ENCODE measurements around the gene RPS6KA6.

The RPS6KA6 gene

GRCh38 chrX:84187533-84188319 is at the start of gene RPS6KA6:
Gene RPS6KA6, minus strand, starts transcription at chrX:84188199. Its CDS starts 300 bp downstream, at chrX:84187899.
- DNase-seq (ENCODE audit: extremely low spot score, insufficient read length, low read depth), result no peak
- no peak for FAIRE-seq

GRCh38 chrX:84224741-84225140 is 36.7 kb upstream of the RPS6KA6 start:
- FAIRE-seq, result no peak
- no peak for DNase-seq (ENCODE audit: extremely low spot score, insufficient read length, low read depth)

DNA sequence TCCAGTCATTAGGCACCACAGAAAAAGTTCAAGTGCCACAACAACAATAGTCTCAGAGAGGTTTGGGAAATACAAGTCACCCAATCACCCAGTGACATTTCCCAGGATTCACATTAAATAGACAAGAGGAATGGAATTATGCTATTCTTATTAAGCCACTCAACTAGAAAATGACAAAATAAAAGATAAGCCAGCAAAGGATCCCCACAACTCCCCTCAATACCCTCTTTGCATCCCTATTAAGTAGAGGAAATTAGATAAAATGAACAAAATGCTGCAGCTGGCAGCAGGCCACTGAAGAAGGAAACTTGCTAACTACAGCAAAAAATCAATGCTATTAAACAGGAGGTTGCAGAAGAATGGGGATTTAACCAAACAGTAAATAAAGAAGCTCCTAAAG is 35.3 kb upstream of the RPS6KA6 start:
- no peak for FAIRE-seq

DNA sequence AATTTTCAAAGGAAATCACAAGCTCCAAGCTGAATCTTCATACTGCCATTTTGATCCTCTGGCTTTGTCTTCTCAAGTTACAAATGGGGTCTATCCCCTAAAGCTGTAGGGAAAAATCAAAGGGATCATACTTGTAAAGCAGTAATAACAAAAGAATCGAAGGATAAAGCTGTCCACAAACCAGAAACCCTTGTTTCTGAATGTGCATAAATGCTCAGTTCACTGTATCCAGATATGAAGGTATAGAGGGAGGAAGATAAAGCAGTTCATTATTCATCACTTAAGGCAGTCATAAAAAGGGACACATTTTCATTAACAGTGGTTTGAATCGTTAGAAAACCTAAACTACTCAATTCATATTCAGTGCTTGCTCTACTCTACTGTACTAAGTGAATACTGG is 33.2 kb upstream of the RPS6KA6 start:
- DNase-seq (ENCODE audit: extremely low spot score, insufficient read length, low read depth) (no peak), FAIRE-seq (no peak)

More for the DNA sequence above, 35.3 kb upstream of the RPS6KA6 start:
- no peak for DNase-seq (ENCODE audit: extremely low spot score, insufficient read length, low read depth)

DNA sequence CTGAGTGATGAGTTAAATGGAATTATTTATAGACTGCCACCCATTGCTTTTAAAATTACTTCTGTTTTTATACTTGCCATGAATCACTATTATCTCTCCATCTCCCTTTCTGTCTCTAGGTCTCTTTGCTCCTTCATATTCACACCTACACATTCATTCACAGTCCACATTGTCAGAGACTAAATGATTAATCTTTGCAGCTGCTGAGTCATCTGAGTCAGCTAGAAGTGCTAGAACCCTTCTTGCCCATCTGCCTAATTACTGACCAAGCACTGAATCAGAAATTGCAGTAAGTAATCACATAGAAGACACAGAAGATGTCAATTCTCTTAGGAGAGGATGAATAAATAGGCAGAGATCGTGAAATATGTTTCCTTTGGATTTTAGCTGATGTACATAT is 31.6 kb upstream of the RPS6KA6 start:
- FAIRE-seq (no peak), DNase-seq (ENCODE audit: extremely low spot score, insufficient read length, low read depth) (no peak)

DNA sequence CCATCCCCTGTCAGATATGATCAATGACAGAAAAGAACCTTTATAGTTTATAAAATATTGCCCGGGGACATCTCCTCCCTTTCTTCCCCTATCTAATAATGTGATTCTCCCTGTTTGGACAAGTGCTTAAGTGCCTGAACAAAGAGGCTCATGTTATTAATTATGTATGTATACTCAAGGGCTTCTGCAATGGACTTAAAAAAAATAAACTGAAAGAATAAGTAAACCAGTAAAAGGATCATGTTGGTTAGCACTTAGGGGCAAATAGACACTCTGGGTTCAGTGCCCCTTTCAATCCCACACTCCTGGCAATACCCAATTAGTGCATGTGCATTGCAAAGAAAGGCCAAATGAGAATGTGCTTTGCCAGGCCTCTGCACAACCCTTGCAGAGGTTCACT is 30.7 kb upstream of the RPS6KA6 start:
- FAIRE-seq, result no peak
- no peak for DNase-seq (ENCODE audit: extremely low spot score, insufficient read length, low read depth)

GRCh38 chrX:84216881-84217280 is 28.9 kb upstream of the RPS6KA6 start:
- no peak for DNase-seq (ENCODE audit: extremely low spot score, insufficient read length, low read depth)
- no peak for FAIRE-seq

GRCh38 chrX:84216406-84216805 is 28.4 kb upstream of the RPS6KA6 start:
- FAIRE-seq, result no peak
- no peak for DNase-seq (ENCODE audit: extremely low spot score, insufficient read length, low read depth)

DNA sequence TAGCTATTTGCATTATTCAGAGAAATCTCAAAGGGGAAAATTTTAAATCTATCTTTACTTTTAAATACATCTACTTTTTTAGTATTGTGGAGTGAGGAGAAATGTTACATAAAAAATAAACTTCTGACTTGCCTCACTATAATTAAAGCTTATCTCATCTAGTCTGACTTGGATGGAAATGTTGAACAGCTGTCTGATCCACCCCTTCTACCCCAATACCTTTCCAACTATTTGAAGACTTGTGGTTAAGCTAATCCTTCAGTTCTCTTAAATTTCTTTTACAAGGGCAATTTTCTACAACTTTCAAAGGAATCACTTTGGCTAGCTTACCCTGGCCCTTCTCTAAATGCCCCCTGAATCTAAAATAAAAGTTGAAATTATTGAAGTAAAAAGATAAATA is 17.3 kb upstream of the RPS6KA6 start:
- FAIRE-seq, result no peak
- no peak for DNase-seq (ENCODE audit: extremely low spot score, insufficient read length, low read depth)

DNA sequence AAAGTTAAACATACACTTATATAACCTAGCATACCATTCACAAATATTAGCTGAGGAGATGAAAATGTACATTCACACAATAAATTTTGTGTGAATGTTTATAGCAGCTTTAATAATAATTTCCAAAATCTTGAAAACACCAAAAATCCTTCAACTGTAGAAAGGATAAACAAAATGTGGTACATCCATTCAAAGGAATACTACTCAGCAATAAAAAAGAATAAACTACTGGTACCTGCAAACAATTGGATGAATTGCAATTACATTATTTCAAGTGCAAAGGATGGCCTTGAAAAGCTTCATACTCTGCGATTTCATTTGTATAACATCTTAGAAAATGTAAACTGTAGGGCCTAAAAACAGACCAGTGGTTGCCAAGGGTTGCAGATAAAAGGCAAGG is 11.7 kb upstream of the RPS6KA6 start:
- DNase-seq (ENCODE audit: extremely low spot score, insufficient read length, low read depth), result no peak
- no peak for FAIRE-seq

DNA sequence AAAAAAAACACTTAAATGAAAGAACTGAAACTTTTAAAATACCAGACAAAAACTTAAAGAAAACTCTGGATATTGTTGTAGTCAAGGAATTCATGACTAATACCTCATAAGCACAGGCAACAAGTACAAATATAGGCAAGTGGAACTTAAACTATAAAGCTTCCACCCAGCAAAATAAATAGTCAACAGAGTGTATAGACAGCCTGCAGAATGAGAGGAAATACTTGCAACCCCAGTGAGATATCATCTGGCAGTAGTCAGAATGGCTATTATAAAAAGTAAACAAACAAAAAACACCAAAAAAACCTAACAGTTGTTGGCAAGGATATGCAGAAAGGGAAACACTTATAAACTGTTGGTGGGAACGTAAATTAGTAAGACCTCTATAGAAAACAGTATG is 9.6 kb upstream of the RPS6KA6 start:
- no peak for DNase-seq (ENCODE audit: extremely low spot score, insufficient read length, low read depth)
- no peak for FAIRE-seq

- DNase-seq (ENCODE audit: extremely low spot score, insufficient read length, low read depth), result no peak
- FAIRE-seq, result no peak
Measured at GRCh38 chrX:84192006-84192405, 4.0 kb upstream of the RPS6KA6 start.

DNA sequence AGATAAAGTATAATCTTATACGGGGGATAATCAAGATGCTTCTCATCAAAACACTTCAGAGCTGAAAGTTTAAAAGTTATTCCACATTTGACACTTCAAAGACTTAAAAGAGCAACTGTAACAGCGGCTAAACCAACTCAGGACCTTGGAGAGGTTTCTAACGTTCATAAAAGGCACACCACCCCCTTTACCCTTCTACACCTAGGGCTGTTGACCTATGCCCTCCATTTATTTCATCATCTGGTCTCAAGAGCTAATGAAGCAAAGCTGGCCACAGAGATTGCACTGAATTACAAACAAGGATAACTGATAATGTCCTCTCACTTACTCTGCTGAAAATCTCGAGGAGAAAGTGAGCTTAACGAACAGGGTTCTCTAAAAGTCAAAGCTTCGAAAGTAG is 1.1 kb upstream of the RPS6KA6 start:
- DNase-seq (ENCODE audit: extremely low spot score, insufficient read length, low read depth), result no peak

GRCh38 chrX:84188320-84188834 is 378 bp upstream of the RPS6KA6 start:
- peak; percentile 3 for DNase-seq (ENCODE audit: extremely low spot score, insufficient read length, low read depth)
- FAIRE-seq, result no peak

More for the DNA sequence above, 1.1 kb upstream of the RPS6KA6 start:
- no peak for FAIRE-seq

GRCh38 chrX:84186603-84187532 is 1.1 kb downstream of the RPS6KA6 start:
- no peak for FAIRE-seq
- DNase-seq (ENCODE audit: extremely low spot score, insufficient read length, low read depth), result no peak

GRCh38 chrX:84182516-84182915 is 5.5 kb downstream of the RPS6KA6 start:
- FAIRE-seq (no peak), DNase-seq (ENCODE audit: extremely low spot score, insufficient read length, low read depth) (no peak)

- DNase-seq (ENCODE audit: extremely low spot score, insufficient read length, low read depth) (no peak), FAIRE-seq (no peak)
Measured at GRCh38 chrX:84175958-84176357, 12.0 kb downstream of the RPS6KA6 start.

GRCh38 chrX:84175274-84175673 is 12.7 kb downstream of the RPS6KA6 start:
- no peak for FAIRE-seq
- DNase-seq (ENCODE audit: extremely low spot score, insufficient read length, low read depth), result no peak

- no peak for FAIRE-seq
- DNase-seq (ENCODE audit: extremely low spot score, insufficient read length, low read depth), result no peak
Measured at GRCh38 chrX:84174348-84174747, 13.7 kb downstream of the RPS6KA6 start.

GRCh38 chrX:84170931-84171330 is 17.1 kb downstream of the RPS6KA6 start:
- FAIRE-seq (no peak), DNase-seq (ENCODE audit: extremely low spot score, insufficient read length, low read depth) (no peak)

DNA sequence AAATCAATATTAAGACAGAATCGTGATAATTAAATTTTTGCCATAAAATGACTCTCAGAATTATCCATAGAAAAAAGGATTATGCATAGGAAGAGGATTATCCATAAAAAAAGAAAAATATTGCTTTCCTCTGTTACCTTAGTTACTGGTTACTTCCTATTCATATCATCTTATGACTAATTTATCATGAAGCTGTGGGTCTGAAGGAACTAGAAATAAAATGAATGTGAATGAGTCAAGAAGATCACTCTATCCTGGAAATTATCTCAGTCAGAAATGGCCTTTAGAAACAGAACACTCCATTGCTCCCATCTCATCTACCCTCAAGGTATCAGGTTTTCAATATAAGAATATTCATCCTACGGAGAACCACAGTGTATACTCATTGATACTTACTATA is 19.4 kb downstream of the RPS6KA6 start:
- FAIRE-seq, result no peak
- DNase-seq (ENCODE audit: extremely low spot score, insufficient read length, low read depth), result no peak
